ENCODE measurements around the gene SLC25A53.

- TF ChIP-seq EZH2phosphoT487 (IDR thresholded peaks at IDR 0.05; ENCODE audit: low read depth) (no peak), CTCF (IDR thresholded peaks at IDR 0.05; ENCODE audit: low read depth, low read length) (no peak)
These were observed 52.1 kb downstream of the SLC25A53 start for GRCh38 chrX:104104676-104105075.

All from OCI-LY3 (cell line).